Measurements from ENCODE around the gene SLC16A8.
"Not testable (repeated sequence)": the region's sequence is repeated elsewhere in the genome, so short reads cannot be mapped to it uniquely, and the experiment has no call there.

Gene SLC16A8

GRCh38 chr22:38082986-38083710, 836 bp downstream of the SLC16A8 start:
- Mint-ChIP-seq H3K36me3 (no peaks in the 10 kb centered on the region), H3K27ac (no peak overlapping the region), H3K4me1 (ENCODE audit: low read depth) (no peaks in the 10 kb centered on the region), H3K4me3 (no peak overlapping the region), H3K27me3 (peaks cover 6% of the 10 kb centered on the region), H3K9me3 (ENCODE audit: low read depth) (no peaks in the 10 kb centered on the region)

- Mint-ChIP-seq H3K4me1 (ENCODE audit: low read depth) (no peaks in the 10 kb centered on the region), H3K27me3 (peaks cover 6% of the 10 kb centered on the region), H3K27ac (no peak overlapping the region), H3K4me3 (no peak overlapping the region), H3K9me3 (ENCODE audit: low read depth) (no peaks in the 10 kb centered on the region), H3K36me3 (no peaks in the 10 kb centered on the region)
Observed at GRCh38 chr22:38081941-38082828, 1.8 kb downstream of the SLC16A8 start.

GRCh38 chr22:38081636-38081940, 2.4 kb downstream of the SLC16A8 start:
- Mint-ChIP-seq H3K4me1 (ENCODE audit: low read depth) (no peaks in the 10 kb centered on the region), H3K9me3 (ENCODE audit: low read depth) (no peaks in the 10 kb centered on the region), H3K36me3 (no peaks in the 10 kb centered on the region), H3K27ac (no peak overlapping the region), H3K4me3 (no peak overlapping the region), H3K27me3 (peaks cover 6% of the 10 kb centered on the region)

GRCh38 chr22:38080850-38081635, 2.9 kb downstream of the SLC16A8 start:
- Mint-ChIP-seq H3K9me3 (ENCODE audit: low read depth) (no peaks in the 10 kb centered on the region), H3K4me1 (ENCODE audit: low read depth) (no peaks in the 10 kb centered on the region), H3K4me3 (no peak overlapping the region), H3K27me3 (peaks cover 6% of the 10 kb centered on the region), H3K27ac (no peak overlapping the region), H3K36me3 (no peaks in the 10 kb centered on the region)

GRCh38 chr22:38080474-38080849, 3.5 kb downstream of the SLC16A8 start:
- H3K4me3 Mint-ChIP-seq, result no peak overlapping the region
- H3K27me3 Mint-ChIP-seq, result peaks cover 6% of the 10 kb centered on the region
- no peaks in the 10 kb centered on the region for H3K4me1 Mint-ChIP-seq (ENCODE audit: low read depth)

GRCh38 chr22:38079804-38080203, 4.2 kb downstream of the SLC16A8 start:
- peaks cover 6% of the 10 kb centered on the region for H3K27me3 Mint-ChIP-seq
- no peaks in the 10 kb centered on the region for H3K4me1 Mint-ChIP-seq (ENCODE audit: low read depth)
- no peaks in the 10 kb centered on the region for H3K36me3 Mint-ChIP-seq
- no peak overlapping the region for H3K4me3 Mint-ChIP-seq
- no peaks in the 10 kb centered on the region for H3K9me3 Mint-ChIP-seq (ENCODE audit: low read depth)
- H3K27ac Mint-ChIP-seq, result no peak overlapping the region

More at GRCh38 chr22:38080474-38080849, 3.5 kb downstream of the SLC16A8 start:
- H3K36me3 Mint-ChIP-seq, result no peaks in the 10 kb centered on the region
- H3K9me3 Mint-ChIP-seq (ENCODE audit: low read depth), result no peaks in the 10 kb centered on the region
- H3K27ac Mint-ChIP-seq, result no peak overlapping the region

- not testable (repeated sequence) for H3K4me3 Mint-ChIP-seq; H3K4me1 Mint-ChIP-seq (ENCODE audit: low read depth); H3K36me3 Mint-ChIP-seq; H3K27ac Mint-ChIP-seq; H3K9me3 Mint-ChIP-seq (ENCODE audit: low read depth); H3K27me3 Mint-ChIP-seq
Observed at GRCh38 chr22:38079208-38079607, 4.8 kb downstream of the SLC16A8 start.

GRCh38 chr22:38078046-38078840, 5.7 kb downstream of the SLC16A8 start:
- H3K27me3 Mint-ChIP-seq, result peaks cover 6% of the 10 kb centered on the region
- no peak overlapping the region for H3K4me3 Mint-ChIP-seq
- no peak overlapping the region for H3K27ac Mint-ChIP-seq
- H3K36me3 Mint-ChIP-seq, result no peaks in the 10 kb centered on the region
- H3K9me3 Mint-ChIP-seq (ENCODE audit: low read depth), result no peaks in the 10 kb centered on the region
- no peaks in the 10 kb centered on the region for H3K4me1 Mint-ChIP-seq (ENCODE audit: low read depth)

- peaks cover 6% of the 10 kb centered on the region for H3K27me3 Mint-ChIP-seq
- no peaks in the 10 kb centered on the region for H3K9me3 Mint-ChIP-seq (ENCODE audit: low read depth)
- H3K4me1 Mint-ChIP-seq (ENCODE audit: low read depth), result no peaks in the 10 kb centered on the region
Observed at GRCh38 chr22:38077595-38077994, 6.4 kb downstream of the SLC16A8 start.

GRCh38 chr22:38077096-38077495, 6.9 kb downstream of the SLC16A8 start:
- Mint-ChIP-seq H3K4me3 (no peak overlapping the region), H3K9me3 (ENCODE audit: low read depth) (no peaks in the 10 kb centered on the region), H3K4me1 (ENCODE audit: low read depth) (no peaks in the 10 kb centered on the region), H3K27ac (no peak overlapping the region), H3K36me3 (no peaks in the 10 kb centered on the region), H3K27me3 (peaks cover 6% of the 10 kb centered on the region)

More at GRCh38 chr22:38077595-38077994, 6.4 kb downstream of the SLC16A8 start:
- Mint-ChIP-seq H3K4me3 (no peak overlapping the region), H3K27ac (no peak overlapping the region), H3K36me3 (no peaks in the 10 kb centered on the region)

- no peaks in the 10 kb centered on the region for H3K9me3 Mint-ChIP-seq (ENCODE audit: low read depth)
- H3K27me3 Mint-ChIP-seq, result peaks cover 6% of the 10 kb centered on the region
- no peaks in the 10 kb centered on the region for H3K4me1 Mint-ChIP-seq (ENCODE audit: low read depth)
- no peak overlapping the region for H3K27ac Mint-ChIP-seq
- no peak overlapping the region for H3K4me3 Mint-ChIP-seq
- no peaks in the 10 kb centered on the region for H3K36me3 Mint-ChIP-seq
Observed at GRCh38 chr22:38075961-38076360, 8.0 kb downstream of the SLC16A8 start.

GRCh38 chr22:38075105-38075825, 8.7 kb downstream of the SLC16A8 start:
- Mint-ChIP-seq H3K4me1 (ENCODE audit: low read depth) (no peaks in the 10 kb centered on the region), H3K9me3 (ENCODE audit: low read depth) (no peaks in the 10 kb centered on the region), H3K36me3 (no peaks in the 10 kb centered on the region), H3K27ac (no peak overlapping the region), H3K4me3 (no peak overlapping the region), H3K27me3 (peaks cover 6% of the 10 kb centered on the region)

GRCh38 chr22:38074181-38075104, 9.5 kb downstream of the SLC16A8 start:
- H3K4me1 Mint-ChIP-seq (ENCODE audit: low read depth), result no peaks in the 10 kb centered on the region
- no peak overlapping the region for H3K27ac Mint-ChIP-seq
- H3K36me3 Mint-ChIP-seq, result no peaks in the 10 kb centered on the region
- no peak overlapping the region for H3K4me3 Mint-ChIP-seq
- H3K9me3 Mint-ChIP-seq (ENCODE audit: low read depth), result no peaks in the 10 kb centered on the region
- peaks cover under 1% of the 10 kb centered on the region for H3K27me3 Mint-ChIP-seq

All from activated naive CD8-positive, alpha-beta T cell (primary cell).